H1 (cell line): ENCODE data around the gene STEAP1B. TPM values are rescaled to one million over a fixed set of nuclear protein-coding genes. Genes with fewer than 3 reads are reported as not detected.

Experiments used
- CTCF ChIA-PET: fragments of 300-600 bp; sonication (Branson Sonifier 250); formaldehyde crosslinking; loops from one replicate; lab custom pipeline; 2021; ENCODE audit not compliant: partially characterized antibody; lab: Charles Lee
- POLR2A ChIA-PET: fragments of 300-600 bp; sonication (Branson Sonifier 250); formaldehyde crosslinking; loops from one replicate; lab custom pipeline; 2021; ENCODE audit warnings: inconsistent platforms; ENCODE audit not compliant: partially characterized antibody; lab: Charles Lee
- DNase-seq, 2 experiments: peaks; one replicate each; pipeline versions ENCODE4 v3.0.0 to v3.0.0-alpha.2; 2010 to 2022; ENCODE audit warnings: low spot score in 2 of 2, low read depth in 1 of 2, mixed read lengths in 1 of 2
- FAIRE-seq: peaks from 2 replicates; lab custom pipeline; 2011; peaks lifted over from hg19 to GRCh38; lab: Jason Lieb, UNC
- H2AFZ ChIP-seq: 2 replicates; pipeline ENCODE4 v1.8.1; 2012; ENCODE audit warnings: low read length, inconsistent platforms
- H2AK5ac ChIP-seq: 2 replicates; pipeline ENCODE4 v1.6.1; 2013; ENCODE audit warnings: low read depth, low read length
- H2BK120ac ChIP-seq: replicated peaks from 2 replicates; pipeline ENCODE3; 2013; ENCODE audit warnings: low read depth, low read length, inconsistent platforms
- H2BK12ac ChIP-seq: 2 replicates; pipeline ENCODE4 v1.6.1; 2013; ENCODE audit warnings: low read depth, low read length
- H2BK15ac ChIP-seq: 2 replicates; pipeline ENCODE4 v1.6.1; 2013; ENCODE audit warnings: low read length
- H2BK20ac ChIP-seq: 2 replicates; pipeline ENCODE4 v1.6.1; 2013; ENCODE audit warnings: low read length
- H2BK5ac ChIP-seq: 2 replicates; pipeline ENCODE4 v1.6.1; 2013; ENCODE audit warnings: low read depth, low read length
- H3K14ac ChIP-seq: 2 replicates; pipeline ENCODE4 v1.6.1; 2013; ENCODE audit warnings: inconsistent platforms; ENCODE audit not compliant: insufficient read length
- H3K18ac ChIP-seq: 2 replicates; pipeline ENCODE4 v1.6.1; 2013; ENCODE audit warnings: low read length; ENCODE audit errors: extremely low read depth
- H3K23ac ChIP-seq: 2 replicates; pipeline ENCODE4 v1.6.1; 2013; ENCODE audit warnings: inconsistent platforms; ENCODE audit not compliant: insufficient read length
- H3K23me2 ChIP-seq: 2 replicates; pipeline ENCODE4 v1.6.1; 2013; ENCODE audit warnings: low read depth, low read length
- H3K27ac ChIP-seq: 2 replicates; pipeline ENCODE4 v1.6.1; 2011; ENCODE audit warnings: low read depth, low read length, inconsistent platforms
- H3K27me3 ChIP-seq, 4 experiments: replicated peaks in 1 of 4; 1 replicate in 1 of 4; 2 replicates in 3 of 4; pipeline versions ENCODE4 v1.6.1 to v1.8.1; 2011 to 2013; ENCODE audit warnings: low read length in 3 of 4, mild to moderate bottlenecking in 3 of 4, inconsistent platforms in 2 of 4, mixed read lengths in 2 of 4, moderate library complexity in 1 of 4; ENCODE audit not compliant: control insufficient read depth in 3 of 4, insufficient read depth in 3 of 4; ENCODE audit errors: extremely low read depth in 1 of 4
- H3K36me3 ChIP-seq, 4 experiments: 2 replicates each; pipeline versions ENCODE4 v1.6.1 to v1.8.1; 2011 to 2013; ENCODE audit warnings: mild to moderate bottlenecking in 4 of 4, low read length in 3 of 4, moderate library complexity in 2 of 4, control low read depth in 1 of 4, inconsistent platforms in 1 of 4; ENCODE audit not compliant: insufficient read depth in 4 of 4, control insufficient read depth in 2 of 4
- H3K4ac ChIP-seq: replicated peaks from 2 replicates; pipeline ENCODE3; 2013; ENCODE audit warnings: low read length, low read depth, mixed read lengths, inconsistent platforms; ENCODE audit not compliant: insufficient read length
- H3K4me1 ChIP-seq, 4 experiments: replicated peaks in 1 of 4; 1 replicate in 1 of 4; 2 replicates in 3 of 4; pipeline versions ENCODE4 v1.6.1 to v1.8.1; 2011 to 2013; ENCODE audit warnings: low read length in 3 of 4, inconsistent platforms in 2 of 4, mixed read lengths in 1 of 4; ENCODE audit not compliant: insufficient read depth in 4 of 4, control insufficient read depth in 3 of 4
- H3K4me2 ChIP-seq, 2 experiments: 2 replicates each; pipeline versions ENCODE4 v1.6.1 to v1.8.1; 2011 to 2013; ENCODE audit warnings: low read depth in 2 of 2, low read length in 2 of 2, control low read depth in 1 of 2, inconsistent platforms in 1 of 2, mild to moderate bottlenecking in 1 of 2; ENCODE audit not compliant: insufficient read depth in 1 of 2
- H3K4me3 ChIP-seq, 4 experiments: fragments of 200-600, 300-600 bp in 1 of 4; sonication (generic), shearing (Covaris generic), sonication (Bioruptor Twin) in 1 of 4; 2 replicates each; pipeline versions ENCODE4 v1.5.1 to v1.8.1; 2011 to 2016; ENCODE audit warnings: low read length in 4 of 4, low read depth in 3 of 4, control low read depth in 2 of 4, inconsistent platforms in 2 of 4, mild to moderate bottlenecking in 2 of 4, mixed read lengths in 1 of 4, moderate library complexity in 1 of 4; ENCODE audit not compliant: insufficient read depth in 2 of 4; ENCODE audit errors: extremely low read depth in 1 of 4
- H3K56ac ChIP-seq: replicated peaks from 2 replicates; pipeline ENCODE3; 2013; ENCODE audit warnings: low read depth, mild to moderate bottlenecking, mixed read lengths, low read length, inconsistent platforms; ENCODE audit not compliant: insufficient read length
- H3K79me1 ChIP-seq: 2 replicates; pipeline ENCODE4 v1.6.1; 2013; ENCODE audit warnings: low read depth, low read length, control low read depth
- H3K79me2 ChIP-seq, 2 experiments: 2 replicates each; pipeline versions ENCODE4 v1.6.1 to v1.8.1; 2012 to 2013; ENCODE audit warnings: low read length in 2 of 2, mild to moderate bottlenecking in 2 of 2, inconsistent platforms in 1 of 2; ENCODE audit not compliant: insufficient read depth in 2 of 2, control insufficient read depth in 1 of 2
- H3K9ac ChIP-seq, 4 experiments: replicated peaks in 1 of 4; 1 replicate in 1 of 4; 2 replicates in 3 of 4; pipeline versions ENCODE4 v1.6.1 to v1.8.1; 2011 to 2013; ENCODE audit warnings: low read depth in 3 of 4, low read length in 3 of 4, control low read depth in 2 of 4, mild to moderate bottlenecking in 2 of 4, moderate library complexity in 2 of 4, inconsistent platforms in 1 of 4; ENCODE audit errors: extremely low read depth in 1 of 4
- H3K9me3 ChIP-seq, 2 experiments: 2 replicates each; pipeline versions ENCODE4 v1.6.1 to v1.8.1; 2012 to 2013; ENCODE audit warnings: mild to moderate bottlenecking in 2 of 2, moderate library complexity in 2 of 2, control low read depth in 1 of 2, inconsistent platforms in 1 of 2, low read depth in 1 of 2, low read length in 1 of 2, mixed read lengths in 1 of 2; ENCODE audit not compliant: insufficient read depth in 2 of 2
- H4K20me1 ChIP-seq, 2 experiments: replicated peaks in 1 of 2; 2 replicates each; pipeline versions ENCODE3 to v1.8.1; 2011 to 2013; ENCODE audit warnings: inconsistent platforms in 2 of 2, low read length in 2 of 2, mild to moderate bottlenecking in 1 of 2; ENCODE audit not compliant: insufficient read depth in 2 of 2, control insufficient read depth in 1 of 2
- H4K5ac ChIP-seq: 2 replicates; pipeline ENCODE4 v1.6.1; 2013; ENCODE audit warnings: low read length, low read depth, mixed read lengths, inconsistent platforms; ENCODE audit not compliant: insufficient read length
- H4K8ac ChIP-seq: 2 replicates; pipeline ENCODE4 v1.8.0; 2013; ENCODE audit warnings: mild to moderate bottlenecking, moderate library complexity, low read length, inconsistent platforms; ENCODE audit not compliant: insufficient read depth; ENCODE audit errors: extremely low read depth
- H4K91ac ChIP-seq: replicated peaks from 2 replicates; pipeline ENCODE3; 2013; ENCODE audit warnings: low read length, mixed read lengths, inconsistent platforms; ENCODE audit not compliant: insufficient read length
- ASH2L ChIP-seq: fragments of 200-600, 300-600 bp; sonication (generic); IDR thresholded peaks from one replicate; pipeline ENCODE4 v1.7.1; 2017; ENCODE audit warnings: low read length
- BRCA1 ChIP-seq: IDR thresholded peaks from 2 replicates; pipeline ENCODE4 v1.6.1; 2012; ENCODE audit warnings: low read depth, low read length, improper control_type of control experiment
- CREB1 ChIP-seq: IDR thresholded peaks from 2 replicates; pipeline ENCODE4 v1.6.1; 2012; ENCODE audit warnings: inconsistent platforms
- CTBP2 ChIP-seq: IDR thresholded peaks from 2 replicates; pipeline ENCODE4 v1.7.0; 2011; ENCODE audit warnings: borderline replicate concordance, mild to moderate bottlenecking, moderate library complexity, mixed read lengths, low read length; ENCODE audit not compliant: insufficient read depth, insufficient read length
- EZH2 ChIP-seq: fragments of 200-600 bp; sonication (generic); IDR thresholded peaks from 2 replicates; pipeline ENCODE4 v1.7.1; 2012; ENCODE audit warnings: low read depth, mild to moderate bottlenecking, moderate library complexity, low read length, inconsistent platforms; ENCODE audit not compliant: severe bottlenecking
- JUND ChIP-seq: IDR thresholded peaks from 2 replicates; pipeline ENCODE4 v1.6.1; 2011; ENCODE audit warnings: mild to moderate bottlenecking, improper control_type of control experiment, low read length
- KDM4A ChIP-seq: IDR thresholded peaks from one replicate; pipeline ENCODE4 v1.7.1; 2012; ENCODE audit warnings: low read depth, mild to moderate bottlenecking, moderate library complexity, low read length, inconsistent platforms; ENCODE audit not compliant: severe bottlenecking
- NANOG ChIP-seq: IDR thresholded peaks from 2 replicates; pipeline ENCODE4 v1.6.1; 2011; ENCODE audit warnings: low read length, low read depth, mild to moderate bottlenecking, inconsistent platforms; ENCODE audit not compliant: insufficient read depth, poor library complexity, severe bottlenecking
- POLR2AphosphoS5 ChIP-seq: IDR thresholded peaks from 2 replicates; pipeline ENCODE4 v1.6.1; 2011; ENCODE audit warnings: low read depth, low read length
- RNF2 ChIP-seq: fragments of 200-900, 300-1000 bp; sonication (generic); IDR thresholded peaks from 2 replicates; pipeline ENCODE4 v1.7.1; 2016; ENCODE audit warnings: borderline replicate concordance, low read depth, mild to moderate bottlenecking, antibody characterized with exemption, low read length; ENCODE audit not compliant: poor library complexity, severe bottlenecking; ENCODE audit errors: missing control alignments
- SIN3A ChIP-seq, 2 experiments: IDR thresholded peaks in 1 of 2; conservative IDR thresholded peaks in 1 of 2; 2 replicates each; pipeline ENCODE4 v1.6.1; 2011 to 2012; ENCODE audit warnings: low read length in 2 of 2, improper control_type of control experiment in 1 of 2, low read depth in 1 of 2, mild to moderate bottlenecking in 1 of 2
- YY1 ChIP-seq: IDR thresholded peaks from 2 replicates; pipeline ENCODE4 v1.6.1; 2011; ENCODE audit warnings: low read depth, mild to moderate bottlenecking, low read length
- WGBS, 2 experiments: shearing (Covaris generic) in 1 of 2; methylation state at CpG; one replicate each; pipeline versions ENCODE4 v1.1.6 to v1.1.7; 2013 to 2015; ENCODE audit warnings: low lambda C conversion rate in 2 of 2, mixed read lengths in 2 of 2, inconsistent platforms in 1 of 2, low coverage in 1 of 2, missing lambda C conversion rate in 1 of 2; ENCODE audit not compliant: insufficient replicate concordance in 2 of 2, insufficient coverage in 1 of 2, insufficient read length in 1 of 2; ENCODE audit errors: extremely low coverage in 1 of 2, missing lambda C conversion rate in 1 of 2; 5-methylcytosine and 5-hydroxymethylcytosine counted together
- polyA plus RNA-seq, 7 experiments: library from polyadenylated mRNA; depleted of rRNA in 3 of 7; stranded (reverse) in 5 of 7; unstranded in 2 of 7; fragments of >200 nt in 5 of 7; fragments of 200-250 nt in 2 of 7; gene quantifications; 1 replicate in 5 of 7; 2 replicates in 1 of 7; 4 replicates in 1 of 7; pipeline versions ENCODE4 v1.2.1 to v1.2.3, GENCODE V29; 2011 to 2013; ENCODE audit warnings: missing spikeins in 2 of 7, mixed read lengths in 2 of 7
- total RNA-seq: library from RNA; stranded (reverse); fragmentation: NEBNext Ultra II Directional; extraction: Animal tissue kit (Norgen Biotek cat#: 25700); gene quantifications from 2 replicates; pipeline ENCODE4 v1.2.1, GENCODE V29; 2021

STEAP1B gene
- total and polyA plus RNA-seq, 2 of the 8 experiments (the other 6 are each of a cell fraction or from before 2014, with no cell fraction given) = 5.4 to 8.7 TPM

- Histone ChIP-seq H3K56ac (no peak overlapping the region), H3K4me1 (no peaks in the 10 kb centered on the region)
- POLR2A ChIA-PET = no interaction called here
- TF ChIP-seq BRCA1 = no peak
- TF ChIP-seq CTBP2 = no peak
- TF ChIP-seq YY1 = no peak
- no peak for TF ChIP-seq SIN3A (conservative IDR thresholded peaks at IDR 0.05 in 1 of 2, IDR thresholded peaks at IDR 0.05 in 1 of 2; ENCODE audit: low read depth in 1 of 2, low read length in 2 of 2)
- TF ChIP-seq CREB1 = no peak
- no peak for TF ChIP-seq EZH2
- TF ChIP-seq NANOG = no peak
- TF ChIP-seq POLR2AphosphoS5 = no peak
- no peak for TF ChIP-seq JUND
- TF ChIP-seq RNF2 = no peak
- TF ChIP-seq ASH2L = no peak
- no peak for TF ChIP-seq KDM4A
Measured at GRCh38 chr7:22541789-22542188, 41.8 kb upstream of the STEAP1B start.

More at GRCh38 chr7:22541789-22542188, 41.8 kb upstream of the STEAP1B start:
- Histone ChIP-seq H2AFZ (no peak overlapping the region), H2BK120ac (no peak overlapping the region), H4K8ac (no peak overlapping the region), H3K27ac (no peak overlapping the region), H3K14ac (no peak overlapping the region), H2BK5ac (no peak overlapping the region), H3K79me2 (no peaks in the 10 kb centered on the region), H4K91ac (no peak overlapping the region), H4K5ac (no peak overlapping the region), H3K9me3 (no peaks in the 10 kb centered on the region), H3K18ac (no peak overlapping the region), H3K4me3 (no peak overlapping the region), H3K4me2 (no peak overlapping the region), H2AK5ac (no peak overlapping the region), H3K23ac (no peak overlapping the region), H4K20me1 (no peaks in the 10 kb centered on the region), H2BK15ac (no peak overlapping the region), H2BK12ac (no peak overlapping the region), H3K4ac (no peak overlapping the region), H3K23me2 (no peaks in the 10 kb centered on the region), H3K36me3 (no peaks in the 10 kb centered on the region), H2BK20ac (no peak overlapping the region), H3K27me3 (no peaks in the 10 kb centered on the region), H3K79me1 (no peaks in the 10 kb centered on the region), H3K9ac (no peak overlapping the region)
- 87% methylated on average over 6 of the region's 6 CpGs; no CpG with 5 or more reads in 1 of the 2 experiments for WGBS, 2 experiments
- DNase-seq = no peak
- FAIRE-seq = no peak
- CTCF ChIA-PET = interaction anchor here (0.6 to 1.5 kb wide), 2 partner anchors 437 to 513 kb away, joined by 3 to 4 read pairs; no protein-coding TSS in a partner anchor
